Panc1 (cell line): Measurements from ENCODE around the gene TBC1D22A. TPM values are rescaled to one million over a fixed set of nuclear protein-coding genes. Genes with fewer than 3 reads are reported as not detected.

Experiments used
- ATAC-seq: fragments of 200-7000 bp; cut with Tn5 transposase; 2 replicates; pipeline ENCODE4 v1.9.1; 2020; ENCODE audit warnings: mild to moderate bottlenecking, moderate library complexity
- BruUV-seq: library from RNA; stranded (reverse); fragments of 400-500 nt; replicated peaks from 2 replicates; lab custom pipeline; 2021; lab: Mats Ljungman, UMichigan
- CTCF ChIA-PET: fragments of 300-600 bp; sonication (Branson Sonifier 250); formaldehyde crosslinking; loops from one replicate; lab custom pipeline; 2022; ENCODE audit warnings: antibody characterized with exemption; lab: Charles Lee
- POLR2A ChIA-PET: fragments of 300-600 bp; sonication (Branson Sonifier 250); formaldehyde crosslinking; loops from one replicate; lab custom pipeline; 2022; ENCODE audit warnings: antibody characterized with exemption; lab: Charles Lee
- DNase-seq: peaks from one replicate; pipeline ENCODE4 v3.0.0-alpha.2; 2010; ENCODE audit warnings: low read depth, low spot score
- H3K27ac ChIP-seq: 2 replicates; pipeline ENCODE4 v1.5.1; 2011; ENCODE audit warnings: mild to moderate bottlenecking, low read length, inconsistent platforms
- H3K27me3 ChIP-seq: fragments of 200-500 bp; sonication (Bioruptor generic); 2 replicates; pipeline ENCODE4 v1.6.0; 2014; ENCODE audit warnings: low read length, inconsistent platforms; ENCODE audit not compliant: control insufficient read depth, insufficient read depth
- H3K36me3 ChIP-seq: fragments of 200-500 bp; sonication (Bioruptor generic); 2 replicates; pipeline ENCODE4 v1.5.1; 2014; ENCODE audit warnings: inconsistent platforms, mild to moderate bottlenecking, low read length, moderate library complexity; ENCODE audit not compliant: control insufficient read depth, insufficient read depth
- H3K4me1 ChIP-seq: 2 replicates; pipeline ENCODE4 v1.5.1; 2011; ENCODE audit warnings: inconsistent platforms, mild to moderate bottlenecking, low read length, moderate library complexity; ENCODE audit not compliant: control insufficient read depth, insufficient read depth
- H3K4me3 ChIP-seq, 2 experiments: 2 replicates each; pipeline ENCODE4 v1.5.1; 2011 to 2012; ENCODE audit warnings: low read depth in 2 of 2, low read length in 2 of 2, mild to moderate bottlenecking in 2 of 2, inconsistent platforms in 1 of 2, moderate library complexity in 1 of 2
- H3K9me3 ChIP-seq: fragments of 200-500 bp; sonication (Bioruptor generic); 2 replicates; pipeline ENCODE4 v1.5.1; 2014; ENCODE audit warnings: low read depth, mild to moderate bottlenecking, inconsistent platforms, low read length, moderate library complexity; ENCODE audit not compliant: control insufficient read depth, insufficient read depth
- POLR2AphosphoS5 ChIP-seq: IDR thresholded peaks from 2 replicates; pipeline ENCODE4 v1.6.1; 2012; ENCODE audit warnings: mild to moderate bottlenecking, low read depth, low read length, moderate library complexity
- SIN3A ChIP-seq: IDR thresholded peaks from 2 replicates; pipeline ENCODE4 v1.6.1; 2012; ENCODE audit warnings: low read depth, mild to moderate bottlenecking, low read length, moderate library complexity, borderline replicate concordance; ENCODE audit not compliant: insufficient read depth
- TCF7L2 ChIP-seq: IDR thresholded peaks from 2 replicates; pipeline ENCODE4 v1.6.1; 2011; ENCODE audit warnings: mild to moderate bottlenecking, low read depth, low read length, inconsistent platforms
- in situ Hi-C: cut with HindIII; loops from 2 replicates; pipeline ENCODE4 v1.10.0; 2016; ENCODE audit warnings: low sequenced_read_pairs, low pct_unique_long_range_greater_than_20kb
- intact Hi-C: fragments of 100-400 bp; cut with micrococcal nuclease; formaldehyde crosslinking; loops from one replicate; pipeline ENCODE4 v1.10.0; 2022; ENCODE audit not compliant: unreplicated experiment
- total RNA-seq: library from RNA; stranded (reverse); gene quantifications from one replicate; pipeline ENCODE4 v1.2.1, GENCODE V29; 2021; ENCODE audit not compliant: unreplicated experiment
- TF ChIP-seq, protein P1 (sequence below), 2 experiments: IDR thresholded peaks; 2 replicates each; pipeline ENCODE4 v1.6.1; 2011 to 2012; ENCODE audit warnings: low read depth in 2 of 2, control low read depth in 1 of 2, low read length in 1 of 2, mild to moderate bottlenecking in 1 of 2, moderate library complexity in 1 of 2; ENCODE audit not compliant: insufficient read depth in 1 of 2
- TF ChIP-seq, protein P2 (sequence below): fragments of 450-650 bp; IDR thresholded peaks from 2 replicates; pipeline ENCODE4 v1.5.1; 2017; ENCODE audit warnings: mild to moderate bottlenecking

Gene TBC1D22A
- total RNA-seq, 1 experiment from 2014 or later: 28.7 TPM

DNA sequence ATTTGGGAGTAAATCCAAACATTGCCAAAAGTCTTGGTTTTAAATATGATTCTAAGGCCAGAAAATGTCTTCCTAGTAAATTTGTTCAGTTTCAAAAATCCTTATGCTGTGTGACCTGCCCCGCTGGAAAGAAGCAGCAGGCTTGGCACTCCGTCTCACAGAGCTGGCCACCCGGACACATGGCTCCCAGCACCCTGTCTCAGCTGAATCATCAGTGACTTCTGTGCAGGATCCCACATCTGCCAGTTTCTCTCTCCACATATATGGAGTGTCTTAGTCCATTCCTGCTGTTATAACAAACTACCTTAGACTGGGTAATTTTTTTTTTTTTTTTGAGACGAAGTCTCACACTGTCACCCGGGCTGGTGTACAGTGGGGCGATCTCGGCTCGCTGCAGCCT, 356.7 kb downstream of the TBC1D22A start:
- ChIA-PET CTCF (no interaction called here), POLR2A (no interaction called here)
- H3K4me3 ChIP-seq: no peak overlapping the region
- DNase-seq (no peak), ATAC-seq (no peak)
- H3K4me1 ChIP-seq: no peaks in the 10 kb centered on the region
- no TSS peak for BruUV-seq
- H3K27ac ChIP-seq: no peak overlapping the region
- in situ Hi-C loops: no loop called here
- TF ChIP-seq SIN3A (no peak), POLR2AphosphoS5 (no peak), TCF7L2 (no peak)
- TF ChIP-seq, protein P1, sequence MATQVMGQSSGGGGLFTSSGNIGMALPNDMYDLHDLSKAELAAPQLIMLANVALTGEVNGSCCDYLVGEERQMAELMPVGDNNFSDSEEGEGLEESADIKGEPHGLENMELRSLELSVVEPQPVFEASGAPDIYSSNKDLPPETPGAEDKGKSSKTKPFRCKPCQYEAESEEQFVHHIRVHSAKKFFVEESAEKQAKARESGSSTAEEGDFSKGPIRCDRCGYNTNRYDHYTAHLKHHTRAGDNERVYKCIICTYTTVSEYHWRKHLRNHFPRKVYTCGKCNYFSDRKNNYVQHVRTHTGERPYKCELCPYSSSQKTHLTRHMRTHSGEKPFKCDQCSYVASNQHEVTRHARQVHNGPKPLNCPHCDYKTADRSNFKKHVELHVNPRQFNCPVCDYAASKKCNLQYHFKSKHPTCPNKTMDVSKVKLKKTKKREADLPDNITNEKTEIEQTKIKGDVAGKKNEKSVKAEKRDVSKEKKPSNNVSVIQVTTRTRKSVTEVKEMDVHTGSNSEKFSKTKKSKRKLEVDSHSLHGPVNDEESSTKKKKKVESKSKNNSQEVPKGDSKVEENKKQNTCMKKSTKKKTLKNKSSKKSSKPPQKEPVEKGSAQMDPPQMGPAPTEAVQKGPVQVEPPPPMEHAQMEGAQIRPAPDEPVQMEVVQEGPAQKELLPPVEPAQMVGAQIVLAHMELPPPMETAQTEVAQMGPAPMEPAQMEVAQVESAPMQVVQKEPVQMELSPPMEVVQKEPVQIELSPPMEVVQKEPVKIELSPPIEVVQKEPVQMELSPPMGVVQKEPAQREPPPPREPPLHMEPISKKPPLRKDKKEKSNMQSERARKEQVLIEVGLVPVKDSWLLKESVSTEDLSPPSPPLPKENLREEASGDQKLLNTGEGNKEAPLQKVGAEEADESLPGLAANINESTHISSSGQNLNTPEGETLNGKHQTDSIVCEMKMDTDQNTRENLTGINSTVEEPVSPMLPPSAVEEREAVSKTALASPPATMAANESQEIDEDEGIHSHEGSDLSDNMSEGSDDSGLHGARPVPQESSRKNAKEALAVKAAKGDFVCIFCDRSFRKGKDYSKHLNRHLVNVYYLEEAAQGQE (IDR thresholded peaks at IDR 0.05; ENCODE audit: insufficient read depth in 1 of 2, low read depth in 2 of 2, low read length in 1 of 2): no peak
- TF ChIP-seq, protein P2, sequence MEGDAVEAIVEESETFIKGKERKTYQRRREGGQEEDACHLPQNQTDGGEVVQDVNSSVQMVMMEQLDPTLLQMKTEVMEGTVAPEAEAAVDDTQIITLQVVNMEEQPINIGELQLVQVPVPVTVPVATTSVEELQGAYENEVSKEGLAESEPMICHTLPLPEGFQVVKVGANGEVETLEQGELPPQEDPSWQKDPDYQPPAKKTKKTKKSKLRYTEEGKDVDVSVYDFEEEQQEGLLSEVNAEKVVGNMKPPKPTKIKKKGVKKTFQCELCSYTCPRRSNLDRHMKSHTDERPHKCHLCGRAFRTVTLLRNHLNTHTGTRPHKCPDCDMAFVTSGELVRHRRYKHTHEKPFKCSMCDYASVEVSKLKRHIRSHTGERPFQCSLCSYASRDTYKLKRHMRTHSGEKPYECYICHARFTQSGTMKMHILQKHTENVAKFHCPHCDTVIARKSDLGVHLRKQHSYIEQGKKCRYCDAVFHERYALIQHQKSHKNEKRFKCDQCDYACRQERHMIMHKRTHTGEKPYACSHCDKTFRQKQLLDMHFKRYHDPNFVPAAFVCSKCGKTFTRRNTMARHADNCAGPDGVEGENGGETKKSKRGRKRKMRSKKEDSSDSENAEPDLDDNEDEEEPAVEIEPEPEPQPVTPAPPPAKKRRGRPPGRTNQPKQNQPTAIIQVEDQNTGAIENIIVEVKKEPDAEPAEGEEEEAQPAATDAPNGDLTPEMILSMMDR: no peak
- H3K36me3 ChIP-seq: no peaks in the 10 kb centered on the region
- intact Hi-C loops: no loop called here
- H3K27me3 ChIP-seq: no peaks in the 10 kb centered on the region
- H3K9me3 ChIP-seq: no peaks in the 10 kb centered on the region

DNA sequence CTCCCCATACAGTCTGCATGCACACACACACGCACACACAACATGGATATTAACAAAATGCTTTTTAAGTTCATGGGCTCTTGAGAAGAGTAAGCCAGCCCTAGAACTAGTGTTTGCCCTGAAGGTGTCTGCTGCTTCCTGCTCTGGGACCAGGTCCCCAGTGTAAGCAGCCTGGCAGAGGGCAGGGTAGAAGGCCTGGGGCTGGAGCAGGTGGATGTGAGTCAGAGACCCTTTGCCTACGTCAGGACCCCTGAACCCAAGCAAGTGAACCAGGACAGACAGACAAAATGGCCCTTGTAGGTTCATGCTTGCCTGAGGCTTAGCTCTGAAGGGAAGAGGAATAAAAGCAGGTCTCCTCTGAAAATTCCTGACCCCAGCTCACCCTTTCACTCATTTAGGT, 357.9 kb downstream of the TBC1D22A start:
- no peak for TF ChIP-seq POLR2AphosphoS5
- no peak for TF ChIP-seq TCF7L2
- TF ChIP-seq, protein P2: no peak
- TF ChIP-seq, protein P1 (IDR thresholded peaks at IDR 0.05; ENCODE audit: insufficient read depth in 1 of 2, low read depth in 2 of 2, low read length in 1 of 2): no peak
- TF ChIP-seq SIN3A: no peak
- in situ Hi-C loops: no loop called here
- CTCF ChIA-PET: no interaction called here
- no TSS peak for BruUV-seq
- no peaks in the 10 kb centered on the region for H3K4me1 ChIP-seq
- no peak overlapping the region for H3K27ac ChIP-seq
- ATAC-seq (no peak), DNase-seq (no peak)
- H3K36me3 ChIP-seq: no peaks in the 10 kb centered on the region
- POLR2A ChIA-PET: interaction anchor here (0.6 kb wide), 1 partner anchor 127 kb away, joined by 5 read pairs; no protein-coding TSS in a partner anchor
- H3K27me3 ChIP-seq: no peaks in the 10 kb centered on the region
- no peaks in the 10 kb centered on the region for H3K9me3 ChIP-seq
- intact Hi-C loops: no loop called here
- no peak overlapping the region for H3K4me3 ChIP-seq
